K562 (cell line): ENCODE data around the gene PRR30. TPM values are rescaled to one million over a fixed set of nuclear protein-coding genes. Genes with fewer than 3 reads are reported as not detected.

ENCODE experiments used
- ATAC-seq: fragments of 200-7000 bp; cut with Tn5 transposase; 3 replicates; pipeline ENCODE4 v1.9.1; 2020; ENCODE audit warnings: moderate library complexity
- BruUV-seq: library from RNA; stranded (reverse); fragments of 400-500 nt; replicated peaks from 2 replicates; lab custom pipeline; 2021; lab: Mats Ljungman, UMichigan
- CTCF ChIA-PET: fragments of 300-600 bp; formaldehyde crosslinking; extraction: SDS; loops from one replicate; lab custom pipeline; 2021; ENCODE audit warnings: low intra/inter-chr PET ratio; lab: Yijun Ruan, JAX
- POLR2A ChIA-PET: fragments of 300-600, 350-650 bp; sonication (Branson Sonifier 250); formaldehyde crosslinking; extraction: SDS; loops from one replicate; lab custom pipeline; 2021; ENCODE audit warnings: antibody characterized with exemption, inconsistent platforms; lab: Yijun Ruan, JAX
- DNase-seq, 4 experiments: peaks; one replicate each; pipeline versions ENCODE4 v3.0.0 to v3.0.0-alpha.2; 2011 to 2018; ENCODE audit warnings: low spot score in 3 of 4, mixed read lengths in 3 of 4; ENCODE audit errors: extremely low read depth in 1 of 4
- FAIRE-seq: peaks from 2 replicates; lab custom pipeline; 2011; peaks lifted over from hg19 to GRCh38; lab: Jason Lieb, UNC
- H2AFZ ChIP-seq: 2 replicates; pipeline ENCODE4 v1.6.0; 2011; ENCODE audit warnings: low read depth, low read length, control low read depth, inconsistent platforms
- H3K27ac ChIP-seq: fragments of 200-600 bp; 3 replicates; pipeline ENCODE4 v1.8.0; 2011; ENCODE audit warnings: low read depth, mild to moderate bottlenecking, control low read depth, inconsistent platforms, low read length, moderate library complexity, mixed read lengths; ENCODE audit errors: extremely low read depth
- H3K27me3 ChIP-seq, 2 experiments: fragments of 300-600 bp in 1 of 2; 2 replicates in 1 of 2; 3 replicates in 1 of 2; pipeline versions ENCODE4 v1.6.0 to v1.8.0; 2011; ENCODE audit warnings: inconsistent platforms in 2 of 2, low read length in 2 of 2, mild to moderate bottlenecking in 1 of 2, mixed read lengths in 1 of 2, moderate library complexity in 1 of 2; ENCODE audit not compliant: control insufficient read depth in 2 of 2, insufficient read depth in 2 of 2
- H3K36me3 ChIP-seq: fragments of 300-600 bp; 3 replicates; pipeline ENCODE4 v1.8.0; 2011; ENCODE audit warnings: mild to moderate bottlenecking, low read length, inconsistent platforms; ENCODE audit not compliant: control insufficient read depth, insufficient read depth
- H3K4me1 ChIP-seq, 2 experiments: fragments of 200-600 bp in 1 of 2; replicated peaks in 1 of 2; 2 replicates in 1 of 2; 3 replicates in 1 of 2; pipeline versions ENCODE4 v1.5.1 to v1.8.0; 2011; ENCODE audit warnings: inconsistent platforms in 2 of 2, low read length in 2 of 2, mild to moderate bottlenecking in 1 of 2, mixed read lengths in 1 of 2, moderate library complexity in 1 of 2; ENCODE audit not compliant: control insufficient read depth in 2 of 2, insufficient read depth in 2 of 2
- H3K4me2 ChIP-seq: 2 replicates; pipeline ENCODE4 v1.6.1; 2011; ENCODE audit warnings: low read length, control low read depth, inconsistent platforms, mixed read lengths; ENCODE audit not compliant: insufficient read depth
- H3K4me3 ChIP-seq: fragments of 200-600 bp; sonication (generic), shearing (Covaris generic); 2 replicates; pipeline ENCODE4 v1.5.1; 2016; ENCODE audit warnings: control low read depth, inconsistent platforms
- H3K79me2 ChIP-seq: fragments of 200-600 bp; 3 replicates; pipeline ENCODE4 v1.8.0; 2011; ENCODE audit warnings: low read length, inconsistent platforms; ENCODE audit not compliant: control insufficient read depth, insufficient read depth
- H3K9ac ChIP-seq, 2 experiments: 2 replicates each; pipeline versions ENCODE4 v1.6.0 to v1.6.1; 2011; ENCODE audit warnings: low read depth in 2 of 2, low read length in 2 of 2, control low read depth in 1 of 2, inconsistent platforms in 1 of 2, mild to moderate bottlenecking in 1 of 2, mixed read lengths in 1 of 2; ENCODE audit not compliant: insufficient read depth in 1 of 2
- H3K9me1 ChIP-seq: one replicate; pipeline ENCODE4 v1.6.0; 2011; ENCODE audit warnings: inconsistent platforms, mild to moderate bottlenecking, low read length, moderate library complexity; ENCODE audit not compliant: control insufficient read depth, insufficient read depth
- H3K9me3 ChIP-seq: replicated peaks from 2 replicates; pipeline ENCODE4 v1.5.1; 2011; ENCODE audit warnings: low read depth, low read length, inconsistent platforms; ENCODE audit not compliant: control insufficient read depth, insufficient read depth
- H4K20me1 ChIP-seq: replicated peaks from 2 replicates; pipeline ENCODE4 v1.6.1; 2011; ENCODE audit warnings: low read length, inconsistent platforms, mixed read lengths; ENCODE audit not compliant: control insufficient read depth, insufficient read depth
- EHMT2 ChIP-seq: fragments of 450-650 bp; IDR thresholded peaks from 2 replicates; pipeline ENCODE4 v1.6.1; 2018; ENCODE audit warnings: antibody characterized with exemption
- ELF2 ChIP-seq: fragments of 250-450 bp; sonication (Bioruptor Pico); IDR thresholded peaks from 2 replicates; pipeline ENCODE4 v1.5.0; 2021; ENCODE audit warnings: mild to moderate bottlenecking
- HCFC1 ChIP-seq: IDR thresholded peaks from 2 replicates; pipeline ENCODE4 v1.6.1; 2012; ENCODE audit warnings: low read depth, low read length, improper control_type of control experiment
- KDM1A ChIP-seq, 2 experiments: fragments of 450-650 bp; IDR thresholded peaks; 2 replicates each; pipeline ENCODE4 v1.6.1; 2016; ENCODE audit warnings: mild to moderate bottlenecking in 2 of 2
- MAFF ChIP-seq: IDR thresholded peaks from 2 replicates; pipeline ENCODE4 v1.6.1; 2012; ENCODE audit warnings: low read length, improper control_type of control experiment
- SIN3A ChIP-seq, 2 experiments: fragments of 150-350 bp in 1 of 2; IDR thresholded peaks; 2 replicates each; pipeline ENCODE4 v1.6.1; 2011 to 2016; ENCODE audit warnings: borderline replicate concordance in 2 of 2, low read depth in 2 of 2, low read length in 2 of 2, mild to moderate bottlenecking in 2 of 2, moderate library complexity in 2 of 2; ENCODE audit not compliant: control insufficient read depth in 1 of 2
- SNRNP70 ChIP-seq: fragments of 200-400 bp; formaldehyde crosslinking; optimal IDR thresholded peaks from 2 replicates; pipeline ENCODE3; 2017; ENCODE audit warnings: low read depth, low read length
- TFAP4 ChIP-seq: sonication (generic); formaldehyde crosslinking; IDR thresholded peaks from 2 replicates; pipeline ENCODE4 v1.8.0; 2022; ENCODE audit warnings: missing genetic modification reagents, mild to moderate bottlenecking, moderate library complexity, borderline replicate concordance
- TOE1 ChIP-seq, 2 experiments: fragments of 450-650 bp in 1 of 2; sonication (generic) in 1 of 2; formaldehyde crosslinking in 1 of 2; IDR thresholded peaks; 2 replicates each; pipeline versions ENCODE4 v1.7.1 to v1.8.0; 2016 to 2022; ENCODE audit warnings: borderline replicate concordance in 2 of 2, mild to moderate bottlenecking in 2 of 2, antibody characterized with exemption in 1 of 2, inconsistent platforms in 1 of 2, low read depth in 1 of 2, missing genetic modification reagents in 1 of 2, moderate library complexity in 1 of 2
- TSHZ1 ChIP-seq: fragments of 250-450 bp; sonication (Bioruptor Pico); IDR thresholded peaks from 2 replicates; pipeline ENCODE4 v1.4.0; 2020; ENCODE audit warnings: mild to moderate bottlenecking, moderate library complexity
- ZBTB1 ChIP-seq: sonication (generic); formaldehyde crosslinking; IDR thresholded peaks from 2 replicates; pipeline ENCODE4 v1.8.1; 2023; ENCODE audit warnings: missing genetic modification reagents, low read depth, mild to moderate bottlenecking, borderline replicate concordance
- ZBTB17 ChIP-seq: fragments of 450-650 bp; formaldehyde crosslinking; IDR thresholded peaks from 2 replicates; pipeline ENCODE4 v1.4.0; 2020; ENCODE audit warnings: mild to moderate bottlenecking
- ZNF253 ChIP-seq: fragments of 250-450 bp; sonication (Bioruptor Pico); conservative IDR thresholded peaks from 2 replicates; pipeline ENCODE4 v1.6.1; 2021; ENCODE audit warnings: mild to moderate bottlenecking
- ZNF589 ChIP-seq: fragments of 200-800 bp; sonication (Bioruptor generic); IDR thresholded peaks from 2 replicates; pipeline ENCODE4 v1.6.1; 2016; ENCODE audit warnings: low read depth, missing genetic modification characterization, missing compliant biosample characterization
- ZNF830 ChIP-seq: fragments of 250-450 bp; sonication (Bioruptor Pico); IDR thresholded peaks from 2 replicates; pipeline ENCODE4 v1.5.0; 2021; ENCODE audit warnings: mild to moderate bottlenecking
- WGBS: fragments of 100-300 bp; shearing (Covaris generic); methylation state at CpG from one replicate; pipeline ENCODE4 v1.1.6; 2016; ENCODE audit warnings: low coverage, mixed read lengths; ENCODE audit not compliant: insufficient coverage; ENCODE audit errors: missing lambda C conversion rate; 5-methylcytosine and 5-hydroxymethylcytosine counted together
- in situ Hi-C: fragments of 300-500 bp; cut with MboI; formaldehyde crosslinking; loops from 4 replicates; pipeline ENCODE4 v1.15.0; 2018; ENCODE audit warnings: inconsistent platforms, mixed read lengths
- intact Hi-C: fragments of 100-400 bp; cut with micrococcal nuclease; formaldehyde crosslinking; loops from 2 replicates; pipeline ENCODE4 v1.14.2; 2022
- polyA plus RNA-seq, 8 experiments: library from polyadenylated mRNA; depleted of rRNA in 4 of 8; stranded (reverse) in 5 of 8; unstranded in 3 of 8; fragments of >200 nt; fragmentation: Nextera tagmentation in 2 of 8; fragmentation: Illumina TruSeq in 1 of 8; extraction: Ambion mirVana in 2 of 8; extraction: Trizol in 1 of 8; gene quantifications; 2 replicates each; pipeline versions ENCODE4 v1.2.1 to v1.2.3, GENCODE V29; 2011 to 2014; ENCODE audit warnings: inconsistent platforms in 1 of 8, missing spikeins in 1 of 8
- total RNA-seq, 7 experiments: library from RNA; depleted of rRNA in 6 of 7; stranded (reverse); fragments of >200 nt in 6 of 7; fragmentation: Illumina TruSeq in 2 of 7; extraction: Trizol in 2 of 7; gene quantifications; 2 replicates each; pipeline versions ENCODE4 v1.2.1 to v1.2.3, GENCODE V29; 2011 to 2021; ENCODE audit warnings: low replicate concordance in 1 of 7

Gene PRR30
- total and polyA plus RNA-seq, 9 of the 15 experiments (the other 6 are each of a cell fraction or from before 2014, with no cell fraction given) = not detected

DNA sequence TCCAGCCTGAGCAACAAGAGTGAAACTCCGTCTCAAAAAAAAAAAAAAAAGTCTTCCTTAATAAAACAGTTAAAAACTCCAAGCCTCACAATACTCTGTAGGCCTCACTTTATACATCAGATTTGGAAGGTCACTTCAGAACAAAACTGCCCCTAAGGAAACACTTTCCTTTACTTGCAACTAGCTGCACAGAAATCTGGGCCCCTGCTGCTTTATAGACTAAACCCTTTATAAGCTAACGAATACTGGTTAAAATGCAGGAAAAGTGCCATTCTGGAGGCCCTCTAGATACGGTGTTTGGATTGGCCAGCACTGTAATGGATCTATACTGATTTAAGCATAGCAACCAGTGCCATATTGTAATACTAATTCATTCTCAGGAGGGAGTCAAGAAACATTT is 14.1 kb downstream of the PRR30 start (continued):
- TF ChIP-seq TOE1 (IDR thresholded peaks at IDR 0.05; ENCODE audit: borderline replicate concordance) (no peak), TOE1 (CRISPR knock-in tag; IDR thresholded peaks at IDR 0.05; ENCODE audit: borderline replicate concordance, low read depth) (no peak), TSHZ1 (CRISPR knock-in tag) (no peak)

GRCh38 chr2:27123302-27124150 is 15.7 kb downstream of the PRR30 start, which contains the start of gene ABHD1:
ABHD1 (plus strand) TSS chr2:27123815; CDS start chr2:27123949, 134 bp downstream.
- Histone ChIP-seq H3K9ac (peak within 1 kb of the TSS; percentile 50 to 90), H3K4me1 (peaks cover 10 to 18% of the 10 kb centered on the region in 2 experiments; a peak in 4 of 5 replicates), H2AFZ (peak within 1 kb of the TSS; percentile 98), H4K20me1 (no peaks in the 10 kb centered on the region), H3K4me3 (peak within 1 kb of the TSS; percentile 54), H3K9me3 (no peaks in the 10 kb centered on the region), H3K27ac (no peak within 1 kb of the TSS), H3K4me2 (peak within 1 kb of the TSS; percentile 82), H3K27me3 (peaks cover 7 to 11% of the 10 kb centered on the region in 2 experiments; a peak in 4 of 5 replicates), H3K36me3 (no peaks in the 10 kb centered on the region), H3K9me1 (no peaks in the 10 kb centered on the region), H3K79me2 (no peaks in the 10 kb centered on the region)
- no TSS peak for BruUV-seq
- 1% methylated on average over 47 of the region's 47 CpGs for WGBS
- POLR2A ChIA-PET = interaction anchor here (0.9 to 4.1 kb wide), 4 partner anchors 10 to 57 kb away, joined by 3 to 17 read pairs (median 8); partner anchors contain the start of gene PREB
- CTCF ChIA-PET = no interaction called here
- intact Hi-C loops = no loop called here
- DNase-seq = peak; percentile 63 to 91 (median 78)
- in situ Hi-C loops = no loop called here
- FAIRE-seq = no peak
- ATAC-seq = peak; percentile 90
- peak; percentile 51; the same call in 1 of the 2 replicates for TF ChIP-seq ZBTB17
- no peak; the same call in 1 of the 2 replicates for TF ChIP-seq HCFC1
- TF ChIP-seq SIN3A (IDR thresholded peaks at IDR 0.05; ENCODE audit: borderline replicate concordance in 2 of 2, control insufficient read depth in 1 of 2, low read depth in 2 of 2, low read length in 2 of 2) = no peak
- TF ChIP-seq ZBTB1 (CRISPR knock-in tag) = 0 out of 2 replicates have a peak, but pooled peaks have one; percentile 40
- no peak for TF ChIP-seq MAFF
- peak; percentile 59; the same call in 1 of the 2 replicates for TF ChIP-seq TFAP4
- no peak for TF ChIP-seq ZNF589 (CRISPR knock-in tag)
- no peak for TF ChIP-seq EHMT2
- TF ChIP-seq ELF2 = no peak
- TF ChIP-seq KDM1A (IDR thresholded peaks at IDR 0.05) = no peak
- no peak for TF ChIP-seq SNRNP70
- no peak for TF ChIP-seq ZNF830
- no peak for TF ChIP-seq ZNF253 (CRISPR knock-in tag)
